Muscle of leg (tissue), 11 donors: ENCODE results near the gene ZNF830. TPM values are rescaled to one million over a fixed set of nuclear protein-coding genes. Genes with fewer than 3 reads are reported as not detected.

ENCODE experiments used
- DNase-seq: peaks from one replicate; pipeline ENCODE4 v3.0.0; 2013
- H3K27ac ChIP-seq: one replicate; pipeline ENCODE4 v1.5.1; 2013; ENCODE audit warnings: mild to moderate bottlenecking, low read length, control low read depth
- H3K27me3 ChIP-seq: one replicate; pipeline ENCODE4 v1.6.1; 2013; ENCODE audit warnings: low read length; ENCODE audit not compliant: control insufficient read depth, insufficient read depth
- H3K36me3 ChIP-seq: one replicate; pipeline ENCODE4 v1.6.1; 2013; ENCODE audit warnings: low read length; ENCODE audit not compliant: control insufficient read depth, insufficient read depth
- H3K4me1 ChIP-seq: one replicate; pipeline ENCODE4 v1.6.1; 2013; ENCODE audit warnings: low read length; ENCODE audit not compliant: control insufficient read depth, insufficient read depth
- H3K4me3 ChIP-seq: one replicate; pipeline ENCODE4 v1.5.1; 2013; ENCODE audit warnings: low read length, control low read depth
- H3K9me3 ChIP-seq: replicated peaks from 2 replicates; pipeline ENCODE4 v1.6.1; 2013; ENCODE audit warnings: low read depth, low read length; ENCODE audit not compliant: control insufficient read depth
- WGBS: methylation state at CpG from one replicate; pipeline ENCODE4 v1.1.5; 2013; ENCODE audit warnings: missing lambda C conversion rate; ENCODE audit not compliant: insufficient coverage; 5-methylcytosine and 5-hydroxymethylcytosine counted together
- polyA plus RNA-seq, 8 donors: library from polyadenylated mRNA; unstranded; fragments of 120-200 nt; gene quantifications; one replicate each; pipeline versions ENCODE4 v1.2.1 to v1.2.3, GENCODE V29; 2013; ENCODE audit warnings: inconsistent platforms in 1 of 8, low replicate concordance in 1 of 8; ENCODE audit not compliant: insufficient read length in 8 of 8, insufficient read depth in 1 of 8
- total RNA-seq: library from RNA; stranded (reverse); fragments of 120-200 nt; gene quantifications from one replicate; pipeline ENCODE4 v1.2.4, GENCODE V29; 2013

The ZNF830 gene
- total and polyA plus RNA-seq, 9 donors, result 12.3 to 17.6 (median 15.0) TPM

GRCh38 chr17:34958438-34958837 lies 2.9 kb upstream of the ZNF830 start:
- no peak overlapping the region for H3K27ac ChIP-seq
- no peaks in the 10 kb centered on the region for H3K9me3 ChIP-seq
- DNase-seq, result no peak
- WGBS, result no CpG with 5 or more reads among the region's 1 CpG
- peaks cover 6% of the 10 kb centered on the region for H3K4me1 ChIP-seq
- H3K4me3 ChIP-seq, result no peak overlapping the region
- H3K36me3 ChIP-seq, result peaks cover 3% of the 10 kb centered on the region
- no peaks in the 10 kb centered on the region for H3K27me3 ChIP-seq

GRCh38 chr17:34974179-34974578 lies 12.8 kb downstream of the ZNF830 start:
- WGBS, result no CpG with 5 or more reads among the region's 2 CpGs
- Histone ChIP-seq H3K9me3 (no peaks in the 10 kb centered on the region), H3K4me3 (no peak overlapping the region), H3K36me3 (no peaks in the 10 kb centered on the region), H3K4me1 (no peaks in the 10 kb centered on the region), H3K27ac (no peak overlapping the region), H3K27me3 (no peaks in the 10 kb centered on the region)
- no peak for DNase-seq

GRCh38 chr17:34974794-34975785 lies 13.8 kb downstream of the ZNF830 start:
- H3K4me3 ChIP-seq, result no peak overlapping the region
- WGBS, result 81% methylated on average over 2 of the region's 3 CpGs
- no peaks in the 10 kb centered on the region for H3K36me3 ChIP-seq
- H3K27ac ChIP-seq, result no peak overlapping the region
- H3K27me3 ChIP-seq, result no peaks in the 10 kb centered on the region
- no peaks in the 10 kb centered on the region for H3K9me3 ChIP-seq
- H3K4me1 ChIP-seq, result peaks cover 4% of the 10 kb centered on the region
- no peak for DNase-seq

GRCh38 chr17:34979153-34979552 lies 17.8 kb downstream of the ZNF830 start:
- Histone ChIP-seq H3K9me3 (no peaks in the 10 kb centered on the region), H3K4me1 (peaks cover 6% of the 10 kb centered on the region), H3K27me3 (no peaks in the 10 kb centered on the region), H3K4me3 (no peak overlapping the region), H3K36me3 (peaks cover 8% of the 10 kb centered on the region), H3K27ac (no peak overlapping the region)
- WGBS, result 94% methylated on average over 5 of the region's 7 CpGs
- DNase-seq, result no peak

DNA sequence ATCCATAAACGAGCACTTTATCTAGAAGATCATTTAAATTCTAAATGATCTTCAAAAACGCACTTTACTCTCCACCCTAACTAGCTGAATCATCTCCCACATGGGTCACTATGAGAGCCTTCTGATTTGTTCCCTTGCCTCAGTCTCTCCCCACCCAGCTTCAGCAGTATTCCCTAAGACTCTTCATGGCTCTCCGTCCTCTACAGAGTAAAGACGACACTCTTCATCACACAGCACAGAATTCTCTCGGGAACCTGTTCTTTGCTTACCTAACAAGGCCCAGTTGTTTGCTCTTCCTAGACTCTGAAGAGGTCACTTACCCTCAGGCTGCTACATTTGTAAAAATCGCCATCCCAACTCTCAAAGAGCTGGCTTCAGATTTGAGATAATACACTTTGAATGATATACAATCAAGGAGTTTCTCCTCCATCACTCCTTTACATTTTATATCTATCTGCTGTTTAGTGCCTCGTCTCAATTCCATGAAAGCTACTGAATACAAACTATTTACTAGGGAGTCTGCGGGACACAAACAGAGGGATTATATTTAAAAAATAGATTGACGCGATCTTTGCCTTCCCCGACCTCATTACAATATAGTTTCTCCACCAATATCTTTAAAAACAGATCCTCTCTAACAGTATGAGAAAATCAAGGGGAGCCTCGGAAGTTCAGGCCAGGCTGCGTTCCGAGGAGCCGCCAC lies 18.5 kb downstream of the ZNF830 start:
- peaks cover 6% of the 10 kb centered on the region for H3K4me1 ChIP-seq
- no peaks in the 10 kb centered on the region for H3K27me3 ChIP-seq
- peak; percentile 22 for DNase-seq
- peak overlapping the region; percentile 78 for H3K4me3 ChIP-seq
- H3K9me3 ChIP-seq, result no peaks in the 10 kb centered on the region
- H3K27ac ChIP-seq, result peak overlapping the region; percentile 97
- H3K36me3 ChIP-seq, result peaks cover 8% of the 10 kb centered on the region
- 18% methylated on average over 9 of the region's 15 CpGs for WGBS

DNA sequence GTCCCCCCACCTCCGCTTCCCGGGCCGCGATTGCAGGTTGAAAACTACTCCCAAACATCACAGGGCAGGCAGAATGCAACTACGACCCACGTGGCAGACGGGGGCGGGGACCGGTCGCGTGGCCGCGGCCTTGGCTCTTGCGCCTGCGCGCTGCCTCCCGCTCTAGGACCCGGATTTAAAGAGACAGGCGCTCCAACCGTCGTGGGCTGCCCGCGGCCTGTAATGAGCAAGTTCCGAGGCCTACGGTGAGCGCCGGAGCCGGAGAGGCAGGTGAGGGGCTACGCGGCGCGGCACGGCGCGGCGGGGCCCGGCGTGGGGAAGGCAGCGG lies 19.0 kb downstream of the ZNF830 start, which contains the start of gene LIG3:
LIG3 (plus strand) TSS at position 160 of the 328 bp plus-strand sequence. CDS start 2,494 bp downstream, outside the sequence.
- H3K27ac ChIP-seq, result peak within 1 kb of the TSS; percentile 97
- no peaks in the 10 kb centered on the region for H3K27me3 ChIP-seq
- peak; percentile 98 for DNase-seq
- peaks cover 6% of the 10 kb centered on the region for H3K4me1 ChIP-seq
- H3K36me3 ChIP-seq, result peaks cover 10% of the 10 kb centered on the region
- under 1% methylated on average over 39 of the region's 39 CpGs for WGBS
- peak within 1 kb of the TSS; percentile 78 for H3K4me3 ChIP-seq
- no peaks in the 10 kb centered on the region for H3K9me3 ChIP-seq

DNA sequence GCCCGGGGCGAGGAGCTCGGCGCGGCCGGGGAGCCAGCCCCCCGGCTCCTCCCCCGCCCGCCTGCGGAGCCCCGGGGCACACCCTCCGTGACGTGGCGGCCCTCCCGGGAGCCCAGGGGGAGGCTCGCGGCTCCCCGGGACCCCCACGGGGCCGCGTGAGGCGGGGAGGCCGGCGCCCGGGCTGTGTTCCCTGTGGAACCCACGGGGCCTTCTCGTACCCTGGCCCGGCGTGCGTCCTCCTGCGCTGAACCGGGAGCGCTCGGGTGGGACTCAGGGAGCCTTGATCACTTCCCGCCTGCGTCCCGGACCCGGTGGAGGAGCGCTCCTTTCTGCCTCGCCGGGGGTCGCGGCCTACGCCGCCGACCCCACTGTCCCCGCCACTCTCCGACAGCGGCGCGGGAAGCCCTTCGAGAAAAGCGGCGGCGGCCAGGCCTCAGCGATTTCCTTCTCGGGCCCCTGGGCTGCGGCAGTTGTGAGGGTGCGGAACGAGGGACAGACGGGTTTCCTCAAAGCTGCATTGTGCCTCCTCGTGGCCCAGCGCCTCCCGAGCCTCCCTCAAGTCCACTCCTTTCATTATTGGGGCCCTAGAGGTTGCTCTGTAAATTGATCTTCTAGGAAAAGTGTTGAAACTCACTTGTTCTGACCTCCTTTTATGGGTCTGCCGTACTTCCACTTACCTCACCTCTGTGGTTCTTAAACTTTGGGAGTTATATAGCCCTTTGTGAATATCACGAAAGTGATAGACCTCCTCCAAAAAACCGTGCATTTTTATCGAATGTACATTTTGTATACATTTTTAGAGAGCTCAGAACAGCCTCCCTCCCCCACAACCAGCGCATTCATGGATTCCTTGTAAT lies 19.6 kb downstream of the ZNF830 start:
- peak; percentile 91 for DNase-seq
- 0% methylated on average over 57 of the region's 69 CpGs for WGBS
- Histone ChIP-seq H3K36me3 (peaks cover 15% of the 10 kb centered on the region), H3K27me3 (no peaks in the 10 kb centered on the region), H3K4me3 (peak overlapping the region; percentile 78), H3K9me3 (no peaks in the 10 kb centered on the region), H3K27ac (peak overlapping the region; percentile 97), H3K4me1 (peaks cover 6% of the 10 kb centered on the region)

- Histone ChIP-seq H3K27me3 (no peaks in the 10 kb centered on the region), H3K9me3 (no peaks in the 10 kb centered on the region), H3K4me3 (peak overlapping the region; percentile 78), H3K4me1 (peaks cover 6% of the 10 kb centered on the region), H3K27ac (peak overlapping the region; percentile 97), H3K36me3 (peaks cover 23% of the 10 kb centered on the region)
- 20% methylated on average over 1 of the region's 8 CpGs for WGBS
- DNase-seq, result peak; percentile 24
Observed at GRCh38 chr17:34981538-34982241, 20.4 kb downstream of the ZNF830 start.

DNA sequence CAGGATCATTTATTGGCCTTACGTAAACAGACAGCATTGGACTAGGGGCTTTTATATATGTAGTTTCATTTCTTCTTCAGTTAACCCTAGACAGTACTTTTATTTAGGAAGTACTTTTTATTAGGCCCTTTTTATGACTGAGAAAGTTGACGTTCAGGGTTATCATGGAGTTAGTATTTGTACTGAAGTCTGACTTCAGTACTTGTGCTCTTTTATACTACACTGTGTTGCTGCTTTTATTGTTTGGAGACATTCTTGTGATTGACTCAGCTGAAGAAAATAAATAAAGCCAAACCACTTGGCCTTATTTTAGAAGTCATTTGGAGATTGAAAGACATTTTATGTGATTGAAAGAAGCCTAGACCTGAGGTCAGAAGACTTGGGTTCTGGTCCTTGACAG lies 25.9 kb downstream of the ZNF830 start:
- H3K27ac ChIP-seq, result no peak overlapping the region
- H3K36me3 ChIP-seq, result peaks cover 65% of the 10 kb centered on the region
- no peaks in the 10 kb centered on the region for H3K4me1 ChIP-seq
- no peak for DNase-seq
- no peaks in the 10 kb centered on the region for H3K9me3 ChIP-seq
- no peak overlapping the region for H3K4me3 ChIP-seq
- no CpG with 5 or more reads among the region's 2 CpGs for WGBS
- H3K27me3 ChIP-seq, result no peaks in the 10 kb centered on the region
